GM13976 (cell line): ENCODE data around the gene MYLIP.

Source experiments
- DNase-seq: peaks from one replicate; pipeline ENCODE4 v3.0.0; 2012; ENCODE audit warnings: low spot score
- in situ Hi-C: fragments of 300-500 bp; cut with MboI; formaldehyde crosslinking; loops from one replicate; pipeline ENCODE4 v1.12.0; 2022; ENCODE audit warnings: low sequenced_read_pairs, mixed read lengths, inconsistent platforms; ENCODE audit not compliant: unreplicated experiment
- TF ChIP-seq, protein P1 (sequence below): IDR thresholded peaks from 2 replicates; pipeline ENCODE4 v1.5.1; 2012; ENCODE audit warnings: borderline replicate concordance, mild to moderate bottlenecking; ENCODE audit not compliant: insufficient read depth; ENCODE audit errors: extremely low read depth, missing control alignments, control extremely low read depth

The MYLIP gene

GRCh38 chr6:16179970-16180431 is 51.1 kb downstream of the MYLIP start:
- in situ Hi-C loops = loop anchor here (10.0 to 25.0 kb wide), 2 partner anchors 485 to 668 kb away; no protein-coding TSS in a partner anchor
- no peak for DNase-seq
- TF ChIP-seq, protein P1, sequence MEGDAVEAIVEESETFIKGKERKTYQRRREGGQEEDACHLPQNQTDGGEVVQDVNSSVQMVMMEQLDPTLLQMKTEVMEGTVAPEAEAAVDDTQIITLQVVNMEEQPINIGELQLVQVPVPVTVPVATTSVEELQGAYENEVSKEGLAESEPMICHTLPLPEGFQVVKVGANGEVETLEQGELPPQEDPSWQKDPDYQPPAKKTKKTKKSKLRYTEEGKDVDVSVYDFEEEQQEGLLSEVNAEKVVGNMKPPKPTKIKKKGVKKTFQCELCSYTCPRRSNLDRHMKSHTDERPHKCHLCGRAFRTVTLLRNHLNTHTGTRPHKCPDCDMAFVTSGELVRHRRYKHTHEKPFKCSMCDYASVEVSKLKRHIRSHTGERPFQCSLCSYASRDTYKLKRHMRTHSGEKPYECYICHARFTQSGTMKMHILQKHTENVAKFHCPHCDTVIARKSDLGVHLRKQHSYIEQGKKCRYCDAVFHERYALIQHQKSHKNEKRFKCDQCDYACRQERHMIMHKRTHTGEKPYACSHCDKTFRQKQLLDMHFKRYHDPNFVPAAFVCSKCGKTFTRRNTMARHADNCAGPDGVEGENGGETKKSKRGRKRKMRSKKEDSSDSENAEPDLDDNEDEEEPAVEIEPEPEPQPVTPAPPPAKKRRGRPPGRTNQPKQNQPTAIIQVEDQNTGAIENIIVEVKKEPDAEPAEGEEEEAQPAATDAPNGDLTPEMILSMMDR = no peak

- no peak for DNase-seq
- TF ChIP-seq, protein P1 = no peak
- in situ Hi-C loops = loop anchor here (25.0 kb wide), 1 partner anchor 669 kb away; no protein-coding TSS in a partner anchor
Measured at GRCh38 chr6:16180696-16181438, 52.0 kb downstream of the MYLIP start.

DNA sequence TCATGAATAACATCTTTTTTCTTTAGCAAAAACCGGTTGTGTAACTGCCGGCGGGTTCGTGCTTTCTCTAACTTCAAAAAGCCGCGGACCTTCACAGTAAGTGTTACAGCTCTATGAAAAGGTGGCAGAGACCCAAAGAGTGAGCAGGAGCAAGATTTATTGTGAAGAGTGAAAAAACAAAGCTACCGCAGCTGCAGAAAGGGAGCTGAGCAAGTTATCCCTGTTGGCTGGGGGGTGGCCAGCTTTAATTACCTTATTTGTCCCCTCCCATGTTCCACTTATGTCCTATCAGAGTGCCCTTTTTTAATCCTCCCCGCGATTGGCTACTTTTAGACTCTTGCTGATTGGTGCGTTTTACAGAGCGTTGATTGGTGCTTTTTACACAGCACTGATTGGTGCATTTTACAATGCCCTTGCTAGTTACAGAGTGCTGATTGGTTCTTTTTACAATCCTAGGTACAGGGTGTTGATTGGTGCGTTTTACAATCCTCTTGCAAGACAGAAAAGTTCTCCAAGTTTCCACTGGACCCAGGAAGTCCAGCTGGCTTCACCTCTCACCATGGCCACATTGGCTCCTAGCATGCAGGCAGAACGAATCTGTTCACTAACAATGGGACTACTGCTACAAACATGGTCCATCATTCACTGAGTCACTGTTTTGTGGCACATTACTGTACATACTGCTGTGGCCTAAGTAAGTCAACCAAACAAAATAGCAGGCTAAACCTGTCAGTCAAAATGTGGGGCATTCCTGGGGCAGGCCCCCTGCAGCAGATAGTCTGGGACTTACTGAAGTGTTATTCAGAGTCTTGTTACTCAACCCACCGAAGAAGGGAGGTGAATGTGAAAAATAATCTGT is 52.8 kb downstream of the MYLIP start:
- in situ Hi-C loops = loop anchor here (25.0 kb wide), 1 partner anchor 669 kb away; no protein-coding TSS in a partner anchor
- no peak for DNase-seq
- TF ChIP-seq, protein P1 = no peak

- peak; percentile 54 for DNase-seq
- in situ Hi-C loops = loop anchor here (25.0 kb wide), 1 partner anchor 671 kb away; no protein-coding TSS in a partner anchor
- TF ChIP-seq, protein P1 = peak; percentile 41
Measured at GRCh38 chr6:16183187-16183664, 54.3 kb downstream of the MYLIP start.

DNA sequence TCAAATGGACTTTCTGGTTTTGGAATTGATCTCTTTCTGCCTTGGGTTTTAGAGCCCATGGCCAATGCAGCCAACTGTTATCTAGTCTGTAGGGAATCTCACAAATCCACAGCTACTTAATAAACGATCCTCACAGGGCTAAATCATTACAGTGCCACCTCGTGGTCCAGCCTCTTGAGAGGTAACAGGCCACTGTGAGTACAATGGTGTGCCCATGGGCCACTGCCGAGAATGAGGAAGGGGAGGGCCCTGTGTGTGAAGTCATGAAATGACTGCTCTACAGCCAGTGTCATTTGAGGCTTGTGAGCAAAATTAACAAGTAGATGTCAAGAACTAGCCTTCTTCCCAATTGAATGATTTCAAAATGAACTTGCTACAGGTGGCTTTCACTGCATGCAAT is 55.2 kb downstream of the MYLIP start:
- TF ChIP-seq, protein P1 = no peak
- in situ Hi-C loops = loop anchor here (25.0 kb wide), 1 partner anchor 672 kb away; no protein-coding TSS in a partner anchor
- peak; percentile 50 for DNase-seq

DNA sequence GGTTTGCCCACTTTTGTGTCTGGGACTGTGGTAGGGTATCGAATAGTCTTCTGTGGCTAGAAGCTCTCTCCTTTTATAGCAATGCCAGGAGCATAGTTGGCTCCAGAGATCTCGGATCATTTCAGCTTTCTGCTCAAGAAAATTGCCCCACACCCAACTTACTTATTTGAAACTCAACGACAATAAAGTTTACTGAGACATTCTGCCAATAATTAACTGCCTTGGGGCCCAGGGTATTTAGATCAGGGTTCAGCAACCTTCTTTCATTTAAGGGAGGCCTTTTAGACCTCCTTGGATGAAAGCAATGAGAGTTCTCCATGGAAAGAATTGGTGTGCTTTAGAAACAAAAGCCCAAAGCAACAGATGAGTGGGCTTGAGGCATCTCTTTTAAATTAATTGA is 55.7 kb downstream of the MYLIP start:
- TF ChIP-seq, protein P1 = no peak
- DNase-seq = no peak
- in situ Hi-C loops = loop anchor here (25.0 kb wide), 1 partner anchor 672 kb away; no protein-coding TSS in a partner anchor
